HG02798 (cell line): Measurements from ENCODE around the gene NOTUM.

ENCODE experiments used
- ATAC-seq: cut with Tn5 transposase; IDR thresholded peaks from one replicate; pipeline ENCODE4 v1.9.1; 2021; ENCODE audit warnings: mild to moderate bottlenecking; ENCODE audit not compliant: unreplicated experiment, poor library complexity

The NOTUM gene

DNA sequence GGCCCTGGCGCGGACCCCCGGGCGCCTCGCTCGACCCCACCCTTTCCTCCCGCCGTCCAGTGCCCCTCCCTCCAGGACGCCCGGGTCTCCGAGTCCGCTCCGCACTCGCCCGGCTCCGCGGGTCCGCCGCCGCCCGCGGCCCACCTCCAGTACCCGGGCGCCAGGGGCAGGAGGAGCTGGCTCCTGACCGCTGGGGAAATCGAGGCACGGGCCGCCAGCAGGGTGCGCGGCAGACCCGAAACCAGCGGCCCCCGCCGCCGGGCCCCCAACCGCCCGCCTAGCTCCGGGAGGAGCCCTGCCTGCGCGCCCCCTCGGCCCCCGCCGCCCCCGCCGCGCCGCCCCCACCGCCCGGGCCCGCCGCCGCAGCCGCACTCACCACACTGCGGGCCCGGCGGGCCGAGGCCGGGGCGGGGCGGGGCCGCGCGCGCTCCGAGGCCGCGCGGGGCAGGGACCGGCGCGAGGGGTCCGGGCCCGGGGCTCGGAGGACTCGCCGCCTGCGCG is 33.8 kb downstream of the NOTUM start:
- peak; percentile 11 for ATAC-seq

DNA sequence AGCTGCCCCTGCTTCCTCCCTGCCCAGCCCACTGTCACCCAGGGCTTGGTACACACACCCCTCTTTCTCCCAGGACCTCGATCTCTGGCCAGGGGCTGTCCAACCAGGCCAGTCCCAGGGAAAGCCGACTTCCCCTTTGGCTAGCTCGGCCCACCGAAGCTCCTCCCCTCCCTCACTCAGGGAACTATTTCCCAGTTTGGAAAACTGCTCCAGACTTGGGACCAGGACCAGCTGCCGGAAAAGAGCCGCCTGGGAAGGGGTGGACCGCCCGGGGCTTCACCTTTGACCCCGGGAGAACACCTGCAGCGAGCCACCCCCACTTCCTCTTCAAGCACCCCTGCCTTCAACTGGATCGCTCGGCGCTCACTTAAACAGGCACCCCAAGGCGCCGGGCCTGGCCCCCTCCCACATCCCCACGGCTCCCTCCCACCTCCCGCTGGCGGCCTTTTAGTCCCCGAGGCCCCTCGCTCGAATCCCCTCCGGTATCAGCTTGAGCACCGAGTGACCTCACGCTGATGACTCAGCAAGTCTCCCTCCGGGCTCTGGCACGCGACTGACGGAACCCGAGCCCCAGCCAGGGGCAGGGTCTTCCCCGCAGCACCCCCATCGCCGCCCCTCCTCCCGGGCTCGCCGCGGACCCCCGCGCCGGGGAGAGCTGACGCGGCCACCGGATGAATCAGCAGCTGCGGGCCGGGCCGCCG is 34.4 kb downstream of the NOTUM start:
- peak; percentile 23 for ATAC-seq

DNA sequence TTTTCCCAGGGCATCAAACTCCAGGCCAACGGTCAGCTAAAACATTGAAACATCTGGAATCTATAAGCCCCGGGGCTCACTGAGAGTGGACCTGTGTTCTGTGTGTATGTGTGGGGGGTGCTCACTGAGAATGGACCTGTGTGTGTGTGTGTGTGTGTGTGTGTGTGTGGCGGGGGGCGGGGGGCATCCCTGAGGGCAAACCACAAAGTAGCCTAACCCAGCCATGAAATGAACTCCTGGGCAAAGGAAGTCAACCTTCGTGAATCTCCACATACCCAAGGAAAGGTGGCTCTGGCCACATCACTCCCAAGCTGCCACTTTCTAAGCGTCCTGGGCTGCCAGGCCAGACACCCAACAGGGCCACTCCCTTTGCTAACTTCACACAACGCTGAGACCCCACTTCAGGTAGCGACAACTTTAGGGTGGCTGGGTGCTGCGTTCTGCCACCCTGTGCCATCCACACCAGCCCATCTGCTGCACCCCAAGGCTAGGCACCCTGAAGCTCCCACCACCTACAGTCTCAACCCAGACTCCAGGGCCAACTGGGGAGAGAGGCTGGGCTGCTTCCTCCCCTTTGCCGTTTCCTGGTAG is 35.0 kb downstream of the NOTUM start:
- ATAC-seq = no peak

- ATAC-seq = no peak
Measured at GRCh38 chr17:81924557-81925532, 36.1 kb downstream of the NOTUM start.

DNA sequence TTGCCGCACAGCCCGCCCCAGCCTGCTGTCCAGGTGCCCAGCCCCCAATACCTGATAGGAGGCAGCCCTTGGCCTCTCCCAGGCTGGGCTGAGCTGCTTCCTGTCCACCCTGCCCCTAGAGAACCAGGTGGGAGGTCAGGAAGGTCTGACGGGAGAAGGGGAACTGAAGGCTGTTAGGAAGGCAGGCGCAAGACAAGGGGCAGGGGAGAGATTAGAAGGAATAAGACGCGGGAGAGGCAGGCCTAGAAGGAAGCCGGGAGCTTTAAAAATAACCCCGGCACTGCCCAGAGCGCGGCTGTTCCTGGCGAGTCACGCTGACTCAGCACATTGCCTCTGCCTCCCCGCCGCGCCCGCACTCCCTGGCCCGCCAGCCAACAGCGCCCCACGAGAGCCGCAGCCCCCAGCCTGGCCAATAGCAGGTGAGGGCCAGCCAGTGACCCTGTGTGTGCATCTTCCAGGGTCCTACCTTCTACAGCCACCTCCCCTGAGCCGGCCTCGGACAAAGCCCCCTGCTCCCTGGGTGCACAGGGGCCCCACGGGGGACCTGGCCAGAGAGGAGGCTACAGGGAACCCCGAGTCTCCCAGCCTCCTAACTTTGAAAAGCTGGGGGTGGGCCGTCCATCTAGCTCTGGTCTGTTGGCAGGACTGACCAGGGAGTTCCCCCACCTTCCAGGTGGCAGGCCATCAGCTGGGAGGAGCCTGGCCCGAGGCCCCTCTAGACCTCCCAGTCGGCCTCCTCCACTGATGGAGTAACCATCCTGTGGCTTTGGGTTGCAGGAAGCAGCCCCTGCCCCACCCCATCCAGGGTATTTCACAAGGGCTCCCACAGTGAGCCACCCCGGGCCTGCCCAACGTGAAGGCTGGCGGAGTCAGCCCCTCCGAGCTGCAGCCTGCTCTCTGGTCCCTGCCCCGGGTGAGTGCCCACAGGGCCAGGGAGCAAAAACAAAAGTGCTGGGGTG is 37.4 kb downstream of the NOTUM start:
- no peak for ATAC-seq

DNA sequence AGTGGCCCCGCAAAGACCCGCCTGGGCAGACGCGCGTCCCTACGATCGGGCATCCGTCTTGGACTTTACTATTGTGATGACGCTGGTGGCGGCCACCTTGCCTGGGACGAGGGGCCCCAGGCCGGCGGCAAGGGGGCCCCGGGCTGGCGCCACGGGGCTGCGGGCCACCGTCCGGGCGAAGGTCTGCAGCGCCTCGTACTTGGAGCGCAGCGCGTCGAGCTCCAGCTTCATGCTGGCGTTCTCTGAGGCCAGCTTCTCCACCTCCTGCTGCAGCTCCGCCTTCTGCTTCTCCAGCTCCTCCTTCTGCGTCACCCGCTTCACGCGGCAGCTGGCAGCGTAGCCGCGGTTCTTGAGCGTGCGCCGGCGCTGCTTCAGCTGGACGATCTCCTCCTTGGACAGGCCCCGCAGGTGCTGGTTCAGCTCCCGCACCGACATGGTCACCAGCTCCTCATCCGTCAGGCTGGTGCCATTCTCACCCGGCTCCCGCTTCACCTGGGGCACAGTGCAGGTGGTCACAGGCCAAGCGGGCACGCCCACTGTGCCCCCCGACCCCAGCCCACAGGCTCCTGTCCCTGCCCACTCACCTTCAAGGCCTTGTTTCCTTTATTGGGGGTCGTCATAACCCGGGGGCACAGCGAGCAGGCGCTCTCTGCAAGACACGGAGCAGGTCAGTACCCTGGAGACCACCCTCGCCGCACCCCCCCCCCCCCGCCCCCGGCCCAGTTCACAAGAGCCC is 38.3 kb downstream of the NOTUM start:
- ATAC-seq = no peak

DNA sequence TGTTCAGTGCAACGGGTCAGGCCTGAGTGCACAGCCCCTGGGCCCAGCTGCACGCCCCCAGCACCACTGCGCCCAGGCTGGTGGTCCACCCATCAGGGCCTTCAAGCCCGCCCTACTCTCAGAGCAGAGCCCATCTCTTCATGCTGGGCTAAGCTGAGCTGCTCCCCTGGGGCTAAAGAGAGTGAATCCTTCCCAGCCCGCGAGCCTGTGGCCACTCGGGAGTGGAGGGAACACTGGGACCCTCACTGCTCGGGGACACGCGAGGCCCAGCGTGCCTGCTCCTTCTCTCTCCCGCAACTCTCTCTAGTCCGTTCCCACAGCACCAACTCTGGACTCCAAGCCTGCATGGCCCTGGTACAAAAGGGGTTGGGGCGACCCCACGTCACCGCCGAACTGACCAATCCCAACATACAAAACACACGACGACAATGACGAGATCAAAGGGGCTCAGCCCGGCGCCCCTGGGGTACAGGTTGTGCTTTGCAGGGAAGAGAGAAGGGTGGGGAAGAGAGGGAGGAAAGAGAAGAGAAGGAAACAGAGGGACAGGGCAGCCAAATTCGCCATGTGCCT is 38.9 kb downstream of the NOTUM start:
- no peak for ATAC-seq

DNA sequence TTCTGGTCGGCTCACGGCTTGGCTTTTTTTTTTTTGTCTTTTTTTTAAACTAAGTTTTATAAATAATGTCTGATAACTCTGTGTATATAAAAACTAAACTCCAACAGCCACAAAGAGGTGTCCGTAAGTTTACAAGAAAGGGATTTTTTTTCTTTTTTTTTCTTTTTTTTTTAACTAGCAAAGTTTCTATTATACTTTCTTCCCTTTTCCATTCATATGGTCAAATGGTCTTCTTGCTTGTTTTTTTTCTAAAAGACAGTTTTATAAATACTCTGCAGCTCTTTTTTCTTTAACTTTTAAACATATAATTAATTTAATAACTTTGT is 39.5 kb downstream of the NOTUM start:
- ATAC-seq = no peak

DNA sequence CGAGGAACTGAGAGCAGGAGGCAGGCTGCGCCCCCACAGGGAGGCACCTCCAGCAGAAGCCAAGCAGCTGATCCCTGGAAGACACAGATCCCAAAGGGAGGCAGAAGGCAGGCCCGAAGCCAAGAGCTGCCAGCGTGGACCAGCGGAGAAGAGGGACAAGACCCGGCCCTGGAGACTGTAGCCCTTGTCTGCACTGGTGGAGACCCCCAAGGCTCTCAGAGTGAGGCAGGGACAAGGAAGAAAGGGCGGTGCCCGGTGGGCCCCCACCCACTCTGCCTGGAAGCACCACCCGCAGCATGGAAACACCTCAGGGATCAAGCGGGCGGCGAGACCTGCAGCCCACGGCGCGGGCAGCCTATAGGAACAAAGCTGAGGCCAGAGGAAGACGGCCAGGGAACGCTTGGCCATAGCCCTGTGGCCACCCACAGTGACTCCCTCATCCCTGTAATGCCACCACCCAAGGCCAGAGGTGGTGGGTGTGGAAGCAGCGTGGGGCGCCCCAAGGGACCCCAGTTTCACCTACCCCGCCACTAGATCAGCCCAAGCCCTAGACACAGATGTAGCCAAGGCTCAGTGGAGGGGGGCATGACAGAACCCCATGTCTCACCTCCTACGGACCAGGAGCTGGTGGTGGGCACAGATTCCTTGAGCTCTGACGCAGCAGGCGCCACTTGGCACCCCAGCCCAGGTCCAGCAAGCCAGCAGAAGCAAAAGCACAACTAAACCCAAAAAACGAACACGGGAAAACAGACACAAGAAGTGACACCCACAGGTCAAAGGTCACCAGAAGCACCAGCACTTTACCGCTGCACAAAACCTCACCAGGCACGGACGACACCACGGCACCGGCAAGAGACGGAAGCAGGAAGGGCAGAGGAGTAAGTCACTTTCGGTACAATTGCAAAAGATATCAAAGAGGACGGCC is 40.1 kb downstream of the NOTUM start:
- no peak for ATAC-seq

DNA sequence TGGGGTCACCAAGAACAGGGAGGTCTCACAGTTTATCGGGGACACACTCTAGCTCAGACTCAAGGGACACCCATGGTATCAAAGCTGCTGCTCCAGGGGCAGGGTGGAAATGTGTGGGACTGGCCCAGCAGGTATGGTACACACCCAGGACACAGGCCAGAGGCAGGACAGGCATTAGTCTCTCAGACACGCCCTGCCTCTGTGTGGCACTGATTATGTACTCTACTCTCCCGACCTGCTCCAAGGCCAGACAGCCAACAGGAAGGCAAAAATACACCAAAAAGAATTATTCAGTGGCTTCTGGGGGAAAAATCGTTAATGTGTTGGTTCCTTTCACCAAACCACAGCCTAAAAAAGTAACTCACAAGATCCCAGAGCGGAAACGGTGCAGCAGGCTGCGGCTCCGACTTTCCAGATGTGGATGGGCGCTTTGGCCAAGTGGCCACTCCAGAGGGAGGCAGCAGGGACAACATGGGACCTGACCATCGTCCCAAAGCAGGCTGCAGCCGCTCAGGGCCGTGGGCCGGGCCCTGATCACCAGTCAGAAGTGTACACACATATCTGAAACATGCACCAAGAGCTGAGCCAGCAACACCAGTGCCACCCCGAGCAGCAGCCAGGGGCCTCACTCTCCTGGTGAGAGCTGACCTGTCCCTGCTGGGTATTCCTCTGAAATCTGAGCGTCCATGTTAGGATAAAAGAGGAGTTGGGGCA is 42.0 kb downstream of the NOTUM start:
- no peak for ATAC-seq

- peak; percentile 20 for ATAC-seq
Measured at GRCh38 chr17:81918333-81918669, 42.7 kb downstream of the NOTUM start.

GRCh38 chr17:81917565-81918332 is 43.2 kb downstream of the NOTUM start, which contains the start of gene SIRT7:
Gene SIRT7, minus strand, starts transcription at chr17:81918176. Its CDS starts 45 bp downstream, at chr17:81918131.
- ATAC-seq = peak; percentile 81

DNA sequence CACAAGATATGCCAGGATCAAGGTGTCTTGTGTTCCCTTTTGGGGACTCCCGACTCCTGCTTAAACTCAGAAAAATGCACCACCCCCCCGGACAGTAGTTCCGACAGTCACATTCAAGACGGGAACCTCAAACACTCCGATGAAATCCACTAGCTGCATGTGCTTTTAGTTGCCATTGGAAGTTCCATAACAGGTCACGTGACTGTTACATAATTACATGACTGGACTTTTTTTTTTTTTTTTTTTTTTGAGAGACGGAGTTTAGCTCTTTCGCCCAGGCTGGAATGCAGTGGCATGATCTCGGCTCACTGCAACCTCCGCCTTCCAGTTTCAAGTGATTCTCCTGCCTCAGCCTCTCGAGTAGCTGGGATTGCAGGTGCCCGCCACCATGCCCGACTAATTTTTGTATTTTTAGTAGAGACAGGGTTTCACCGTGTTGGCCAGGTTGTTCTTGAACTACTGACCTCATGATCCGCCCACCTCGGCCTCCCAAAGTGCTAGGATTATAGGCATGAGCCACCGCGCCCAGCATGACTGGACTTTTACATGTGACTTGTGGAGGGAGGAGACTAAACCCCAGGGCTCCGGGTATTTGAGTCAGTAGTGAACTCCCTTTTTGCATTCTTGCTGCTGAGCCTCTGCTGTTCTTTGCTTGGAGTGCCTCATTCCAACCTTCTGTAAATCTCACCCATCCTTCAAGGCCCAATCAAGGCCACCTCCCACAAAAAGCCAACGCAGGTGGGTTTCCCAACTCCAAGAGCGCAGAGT is 44.6 kb downstream of the NOTUM start:
- ATAC-seq = no peak

- no peak for ATAC-seq
Measured at GRCh38 chr17:81915331-81915730, 45.7 kb downstream of the NOTUM start.

DNA sequence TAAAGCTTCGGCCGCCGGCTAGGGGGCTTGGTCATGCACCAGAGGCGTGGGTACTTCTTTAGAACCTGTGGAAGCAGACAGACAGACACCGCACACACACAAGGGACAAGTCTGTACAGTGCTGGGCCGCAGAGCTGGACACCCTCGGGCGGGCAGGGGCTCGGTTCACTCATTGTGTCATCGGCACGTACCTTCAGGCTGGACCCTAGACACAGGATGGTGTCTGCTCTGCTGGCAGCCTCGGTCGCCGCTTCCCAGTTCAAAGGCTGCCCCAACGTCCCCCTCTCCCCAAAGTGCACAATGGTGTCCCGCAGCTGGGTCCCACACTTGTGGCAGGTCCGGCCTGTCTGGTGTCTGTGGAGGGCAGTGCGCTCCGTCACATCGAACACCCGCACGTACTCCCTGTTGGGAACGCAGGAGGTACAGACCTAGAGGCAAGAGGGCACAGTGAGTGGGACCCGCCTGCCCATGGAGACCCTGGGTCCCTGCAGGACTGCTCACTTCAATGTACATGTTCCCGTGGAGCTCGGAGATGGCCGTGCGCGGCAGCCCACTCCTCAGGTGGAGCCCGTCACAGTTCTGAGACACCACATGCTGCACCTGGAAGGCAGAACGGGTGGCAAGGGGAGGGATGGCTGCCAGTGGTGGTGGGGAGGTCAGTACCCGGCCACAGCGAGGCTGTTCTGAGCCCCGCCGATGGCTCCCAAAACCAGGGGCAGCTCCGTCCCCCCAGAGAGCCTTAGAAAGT is 46.7 kb downstream of the NOTUM start:
- ATAC-seq = no peak
